ENCODE data around the gene ACAD11.

The ACAD11 gene

GRCh38 chr3:132654721-132655120 lies 4.9 kb downstream of the ACAD11 start:
- DNase-seq (ENCODE audit: extremely low spot score): no peak
- no peak for TF ChIP-seq CTCF (IDR thresholded peaks at IDR 0.05; ENCODE audit: control extremely low read depth, extremely low read depth, low read depth, missing control alignments)
- ChIA-PET POLR2A (no interaction called here), CTCF (interaction anchor here (0.8 to 3.8 kb wide), 4 partner anchors 11 to 119 kb away, joined by 3 to 29 read pairs (median 4); no protein-coding TSS in a partner anchor)

- ChIA-PET CTCF (interaction anchor here (0.8 to 3.8 kb wide), 4 partner anchors 11 to 118 kb away, joined by 3 to 29 read pairs (median 4); no protein-coding TSS in a partner anchor), POLR2A (no interaction called here)
Measured at GRCh38 chr3:132654190-132654589, 5.4 kb downstream of the ACAD11 start.

GRCh38 chr3:132652640-132653270 lies 6.9 kb downstream of the ACAD11 start:
- TF ChIP-seq CTCF (IDR thresholded peaks at IDR 0.05; ENCODE audit: control extremely low read depth, extremely low read depth, low read depth, missing control alignments): no peak
- CTCF ChIA-PET: interaction anchor here (1.1 to 3.8 kb wide), 5 partner anchors 11 to 144 kb away, joined by 3 to 29 read pairs (median 3); no protein-coding TSS in a partner anchor
- no peak for DNase-seq (ENCODE audit: extremely low spot score)
- POLR2A ChIA-PET: no interaction called here

More at GRCh38 chr3:132654190-132654589, 5.4 kb downstream of the ACAD11 start:
- TF ChIP-seq CTCF (IDR thresholded peaks at IDR 0.05; ENCODE audit: control extremely low read depth, extremely low read depth, low read depth, missing control alignments): no peak
- DNase-seq (ENCODE audit: extremely low spot score): no peak

GRCh38 chr3:132650153-132650552 lies 9.5 kb downstream of the ACAD11 start:
- DNase-seq (ENCODE audit: extremely low spot score): no peak
- ChIA-PET POLR2A (no interaction called here), CTCF (interaction anchor here (1.1 to 2.0 kb wide), 2 partner anchors 8 to 114 kb away, joined by 3 to 8 read pairs; no protein-coding TSS in a partner anchor)
- no peak for TF ChIP-seq CTCF (IDR thresholded peaks at IDR 0.05; ENCODE audit: control extremely low read depth, extremely low read depth, low read depth, missing control alignments)

GRCh38 chr3:132645058-132645457 lies 14.6 kb downstream of the ACAD11 start:
- CTCF ChIA-PET: interaction anchor here (1.0 to 1.6 kb wide), 3 partner anchors 15 to 110 kb away, joined by 3 to 8 read pairs (median 7); partner anchors contain the start of genes ACAD11 and UBA5

GRCh38 chr3:132643366-132643765 lies 16.2 kb downstream of the ACAD11 start:
- DNase-seq (ENCODE audit: extremely low spot score): no peak
- ChIA-PET POLR2A (no interaction called here), CTCF (interaction anchor here (0.9 to 6.7 kb wide), 31 partner anchors 8 to 388 kb away, joined by 3 to 190 read pairs (median 5); partner anchors contain the start of gene ACAD11)
- TF ChIP-seq CTCF (IDR thresholded peaks at IDR 0.05; ENCODE audit: control extremely low read depth, extremely low read depth, low read depth, missing control alignments): no peak

More at GRCh38 chr3:132645058-132645457, 14.6 kb downstream of the ACAD11 start:
- POLR2A ChIA-PET: no interaction called here
- no peak for DNase-seq (ENCODE audit: extremely low spot score)
- TF ChIP-seq CTCF (IDR thresholded peaks at IDR 0.05; ENCODE audit: control extremely low read depth, extremely low read depth, low read depth, missing control alignments): no peak

Measured in GM10248 (cell line).